KG1 (cell line): ENCODE data around the gene SMCO1.
"Not testable (repeated sequence)": the region's sequence is repeated elsewhere in the genome, so short reads cannot be mapped to it uniquely, and the experiment has no call there.

Source experiments
- DNase-seq: peaks from one replicate; lab custom pipeline; 2025; lab: John Stamatoyannopoulos, UW

Gene SMCO1

GRCh38 chr3:196521291-196521690 is 6.1 kb upstream of the SMCO1 start:
- not testable (repeated sequence) for DNase-seq

- no peak for DNase-seq
These were observed 4.6 kb upstream of the SMCO1 start for GRCh38 chr3:196519718-196520082.

- DNase-seq: peak; percentile 72
These were observed 4.0 kb upstream of the SMCO1 start for GRCh38 chr3:196518966-196519717.

DNA sequence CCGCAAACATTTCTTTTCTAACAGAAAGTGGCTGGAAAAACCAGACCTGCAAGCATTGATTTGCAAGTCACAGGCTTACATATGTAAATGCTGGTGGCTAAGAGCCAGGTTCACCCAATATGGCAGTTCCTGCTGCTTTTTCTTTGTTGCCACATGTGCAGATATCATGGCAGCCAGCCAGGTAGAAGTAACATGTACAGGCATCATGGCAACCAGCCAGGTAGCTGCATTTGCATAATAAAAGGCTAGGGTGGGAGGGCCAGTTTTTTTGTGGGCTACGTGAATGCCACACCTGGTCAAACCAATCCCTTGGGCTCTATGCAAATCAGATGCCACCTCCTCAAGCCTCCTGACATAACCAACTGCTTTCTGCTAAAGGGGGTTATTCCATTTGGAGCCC is 2.8 kb upstream of the SMCO1 start:
- no peak for DNase-seq

GRCh38 chr3:196517162-196517800 is 2.1 kb upstream of the SMCO1 start:
- no peak for DNase-seq

DNA sequence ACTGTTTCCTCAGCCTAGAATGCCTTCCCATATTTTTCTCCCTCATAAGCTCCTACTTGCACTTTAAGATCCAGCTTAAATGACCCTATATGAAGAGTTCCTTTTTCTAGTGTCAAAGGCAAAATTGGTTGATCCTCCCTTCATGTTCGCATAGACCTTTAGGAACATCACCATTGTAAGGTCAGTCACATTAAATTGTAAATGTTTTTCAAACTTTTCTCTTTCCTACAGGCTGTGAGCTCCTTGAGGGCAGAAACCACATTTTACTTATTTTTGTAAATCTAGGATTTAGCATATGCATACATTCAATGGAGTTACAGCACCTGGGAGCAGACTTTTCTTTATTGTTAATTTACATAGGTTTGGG is 813 bp downstream of the SMCO1 start:
- DNase-seq: no peak

DNA sequence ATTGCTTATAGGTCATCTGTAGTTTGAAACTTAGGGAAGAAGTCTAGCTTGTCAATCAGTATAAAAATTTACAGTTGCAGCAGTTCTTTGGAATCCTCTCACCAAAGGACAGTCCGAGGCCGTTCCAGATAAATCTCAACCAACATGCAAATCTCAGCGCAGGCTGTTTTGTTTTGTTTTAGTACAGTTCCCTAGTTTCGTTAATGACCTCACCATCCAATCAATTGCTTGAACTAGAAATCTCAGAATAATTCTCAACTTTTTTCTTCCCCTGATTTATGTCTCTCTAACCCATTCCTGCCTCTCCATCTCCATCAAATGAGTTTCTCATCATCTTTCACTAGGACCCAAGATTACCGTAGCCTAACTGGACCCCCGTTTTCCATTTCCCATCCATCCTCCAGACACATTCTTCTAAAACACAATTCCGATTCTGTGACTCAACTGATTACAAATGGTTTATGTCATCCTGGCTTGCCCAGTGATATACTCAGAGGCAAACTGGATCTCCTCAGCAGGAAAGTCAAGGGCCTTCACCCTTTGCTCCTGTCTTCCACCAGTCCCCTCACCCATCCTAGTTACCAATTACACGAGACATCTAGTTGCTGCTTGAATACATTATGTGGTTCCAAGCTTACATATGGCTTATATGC is 1.3 kb downstream of the SMCO1 start:
- no peak for DNase-seq

- peak; percentile 86 for DNase-seq
These were observed 3.3 kb downstream of the SMCO1 start for GRCh38 chr3:196511646-196512425.

DNA sequence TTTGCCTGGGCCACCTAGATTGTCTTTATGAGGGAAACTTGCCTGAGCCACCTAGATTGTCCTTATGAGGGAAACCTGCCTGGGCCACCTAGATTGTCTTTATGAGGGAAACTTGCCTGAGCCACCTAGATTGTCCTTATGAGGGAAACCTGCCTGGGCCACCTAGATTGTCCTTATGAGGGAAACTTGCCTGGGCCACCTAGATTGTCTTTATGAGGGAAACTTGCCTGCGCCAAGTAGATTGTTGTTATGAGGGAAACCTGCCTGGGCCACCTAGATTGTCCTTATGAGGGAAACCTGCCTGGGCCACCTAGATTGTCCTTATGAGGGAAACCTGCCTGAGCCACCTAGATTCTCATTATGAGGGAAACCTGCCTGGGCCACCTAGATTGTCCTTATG is 4.0 kb downstream of the SMCO1 start:
- DNase-seq: not testable (repeated sequence)

- no peak for DNase-seq
These were observed 8.5 kb downstream of the SMCO1 start for GRCh38 chr3:196506687-196507086.

DNA sequence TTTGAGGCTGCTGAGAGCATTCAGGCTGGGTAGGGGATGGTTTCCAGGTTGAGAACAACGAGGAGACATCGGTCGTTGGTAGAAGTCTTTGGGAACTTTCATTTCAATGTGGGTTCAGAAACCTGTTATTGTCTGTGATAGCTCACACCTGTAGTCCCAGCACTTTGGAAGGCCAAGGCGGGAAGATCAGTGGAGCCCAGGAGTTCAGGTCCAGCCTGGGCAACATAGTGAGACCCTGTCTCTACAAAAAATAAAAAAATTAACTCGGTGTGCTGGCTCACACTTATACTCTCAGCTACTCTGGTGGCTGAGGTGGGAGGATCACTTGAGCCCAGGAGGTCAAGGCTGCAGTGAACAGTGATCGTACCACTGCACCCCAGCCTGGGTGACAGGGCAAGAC is 10.6 kb downstream of the SMCO1 start:
- DNase-seq: no peak

GRCh38 chr3:196504077-196504398 is 11.1 kb downstream of the SMCO1 start:
- not testable (repeated sequence) for DNase-seq

GRCh38 chr3:196503196-196504076 is 11.7 kb downstream of the SMCO1 start, which contains the start of gene RNF168:
Gene RNF168, minus strand, starts transcription at chr3:196503768. Its CDS starts 595 bp downstream, at chr3:196503173.
- peak; percentile 94 for DNase-seq

GRCh38 chr3:196502775-196503195 is 12.4 kb downstream of the SMCO1 start:
- DNase-seq: peak; percentile 52

DNA sequence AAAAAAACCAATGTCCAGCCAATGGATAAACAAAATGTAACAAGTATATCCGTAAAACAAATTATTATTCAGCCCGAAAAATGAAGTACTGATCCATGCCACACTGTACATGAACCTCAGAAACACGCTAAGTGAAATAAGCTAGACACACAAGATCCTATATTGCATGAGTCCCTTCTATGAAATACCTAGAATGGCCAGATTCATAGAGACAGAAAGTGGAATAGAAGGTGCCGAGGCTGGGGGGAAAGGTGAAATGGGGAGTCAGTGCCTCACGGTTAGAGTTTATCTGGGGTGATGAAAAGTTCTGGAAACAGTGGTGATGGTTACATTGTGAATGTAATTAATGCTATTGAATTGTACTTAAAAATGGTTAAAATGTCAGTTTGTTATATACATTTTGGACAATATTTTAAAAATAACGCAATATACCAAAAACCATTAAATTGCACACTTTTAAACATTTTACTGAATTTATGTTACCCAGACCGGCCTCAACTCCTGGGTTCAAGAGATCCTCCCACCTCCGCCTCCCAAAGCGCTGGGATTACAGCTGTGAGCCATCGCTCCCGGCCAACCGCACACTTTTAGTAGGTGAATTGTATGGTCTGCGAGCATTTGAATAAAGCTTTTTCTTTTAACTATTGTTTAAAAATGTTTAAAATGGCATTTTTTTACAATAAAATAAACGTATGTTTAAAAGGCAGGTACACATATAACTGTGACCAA is 13.7 kb downstream of the SMCO1 start:
- DNase-seq: no peak

DNA sequence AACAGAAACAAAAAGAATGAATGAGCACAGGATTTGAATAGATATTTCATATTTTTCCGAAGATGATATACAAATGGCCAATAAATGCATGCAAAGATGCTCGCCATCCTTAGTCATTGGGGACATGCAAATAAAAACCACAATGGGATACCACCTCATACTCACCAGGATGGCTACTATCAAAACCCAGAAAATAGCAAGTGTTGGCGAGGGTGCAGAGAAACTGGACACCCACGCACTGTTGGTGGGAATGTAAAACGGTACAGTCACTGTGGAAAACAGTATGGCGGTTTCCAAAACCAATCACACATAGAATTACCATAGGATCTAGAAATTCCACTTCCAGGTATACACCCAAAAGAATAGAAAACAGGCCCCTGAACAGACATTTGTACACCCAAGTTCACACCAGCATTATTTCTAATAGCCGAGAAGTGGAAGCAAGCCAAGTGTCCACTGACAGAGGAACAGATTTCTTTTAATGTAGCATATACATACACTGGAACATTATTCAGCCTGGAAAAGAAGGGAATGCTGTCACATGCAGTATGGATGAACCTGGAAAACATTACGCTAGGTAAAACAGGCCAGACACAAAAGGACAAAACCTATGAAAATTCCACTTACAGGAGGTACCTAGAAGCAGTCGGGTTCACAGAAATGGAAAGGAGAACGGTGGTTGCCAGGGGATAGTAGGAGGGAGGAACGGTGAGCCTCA is 15.2 kb downstream of the SMCO1 start:
- DNase-seq: no peak

DNA sequence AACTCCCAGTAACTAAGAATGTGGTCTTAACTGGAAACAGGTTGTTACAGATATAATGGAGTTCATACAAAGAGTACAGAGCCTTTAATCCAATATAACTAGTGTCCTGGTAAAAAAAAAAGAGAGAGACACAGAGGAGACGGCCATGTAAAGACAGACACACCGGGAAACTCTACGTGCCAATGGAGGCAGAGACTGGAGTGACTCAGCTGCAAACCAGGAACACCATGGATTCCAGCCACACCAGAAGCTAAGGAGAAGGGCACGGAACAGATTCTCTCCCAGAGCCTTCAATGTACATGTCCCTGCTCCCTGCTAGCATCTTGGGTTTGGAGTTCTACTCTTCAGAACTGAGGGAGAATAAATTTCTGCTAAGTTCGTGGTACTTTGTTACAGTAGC is 16.1 kb downstream of the SMCO1 start:
- no peak for DNase-seq

DNA sequence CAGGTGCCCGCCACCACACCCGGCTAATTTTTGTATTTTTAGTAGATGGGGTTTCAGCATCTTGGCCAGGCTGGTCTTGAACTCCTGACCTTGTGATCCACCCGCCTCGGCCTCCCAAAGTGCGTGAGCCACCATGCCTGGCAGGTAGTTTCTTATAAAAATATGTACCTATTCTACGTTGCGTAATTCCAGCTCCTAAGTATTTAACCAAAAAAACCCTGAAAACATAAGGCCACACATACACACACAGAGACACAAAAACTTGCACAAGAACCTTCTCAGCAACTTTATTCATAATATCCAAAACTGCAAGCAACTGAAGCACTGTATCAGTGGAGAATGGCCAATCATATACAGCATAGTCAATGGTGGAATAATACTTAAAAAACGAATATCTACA is 16.8 kb downstream of the SMCO1 start:
- no peak for DNase-seq

DNA sequence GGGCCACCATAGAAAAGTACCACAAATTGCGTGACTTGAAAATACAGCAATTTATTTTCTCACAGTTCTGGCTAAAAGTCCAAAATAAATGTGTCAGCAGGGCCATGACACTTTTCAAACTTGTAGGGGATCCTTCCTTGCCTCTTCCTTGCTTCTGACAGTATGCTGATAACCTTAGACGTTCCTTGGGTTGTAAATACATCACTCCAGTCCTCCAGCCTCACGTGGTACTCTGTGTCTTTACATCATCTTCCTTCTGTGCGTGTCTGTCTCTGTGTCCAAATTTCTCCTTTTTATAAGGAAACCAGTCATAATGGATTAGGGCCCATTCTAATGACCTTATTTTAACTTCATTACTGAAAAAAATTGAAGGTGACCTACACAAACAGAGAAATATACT is 19.0 kb downstream of the SMCO1 start:
- DNase-seq: no peak

GRCh38 chr3:196493292-196493691 is 21.9 kb downstream of the SMCO1 start:
- DNase-seq: no peak
